ELF-1 (cell line): ENCODE data around the gene DOCK7.
"Not testable (repeated sequence)": the region's sequence is repeated elsewhere in the genome, so short reads cannot be mapped to it uniquely, and the experiment has no call there.

Source experiments
- DNase-seq: peaks from one replicate; pipeline ENCODE4 v3.0.0-alpha.2; 2016; ENCODE audit warnings: low read depth, low spot score

DOCK7 gene

DNA sequence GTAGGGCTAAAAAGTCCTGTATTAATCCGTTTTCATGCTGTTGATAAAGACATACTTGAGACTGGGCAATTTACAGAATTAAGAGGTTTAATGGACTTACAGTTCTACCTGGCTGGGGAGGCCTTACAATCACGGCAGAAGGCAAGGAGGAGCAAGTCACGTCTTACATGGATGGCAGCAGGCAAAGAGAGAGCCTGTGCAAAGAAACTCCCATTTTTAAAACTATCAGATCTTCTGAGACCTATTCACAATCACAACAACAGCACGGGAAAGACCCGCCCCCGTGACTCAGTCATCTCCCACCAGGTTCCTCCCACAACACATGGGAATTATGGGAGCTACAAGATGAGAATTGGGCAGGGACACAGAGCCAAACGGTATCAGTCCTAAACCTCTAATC, 6.3 kb upstream of the DOCK7 start:
- DNase-seq, result not testable (repeated sequence)

DNA sequence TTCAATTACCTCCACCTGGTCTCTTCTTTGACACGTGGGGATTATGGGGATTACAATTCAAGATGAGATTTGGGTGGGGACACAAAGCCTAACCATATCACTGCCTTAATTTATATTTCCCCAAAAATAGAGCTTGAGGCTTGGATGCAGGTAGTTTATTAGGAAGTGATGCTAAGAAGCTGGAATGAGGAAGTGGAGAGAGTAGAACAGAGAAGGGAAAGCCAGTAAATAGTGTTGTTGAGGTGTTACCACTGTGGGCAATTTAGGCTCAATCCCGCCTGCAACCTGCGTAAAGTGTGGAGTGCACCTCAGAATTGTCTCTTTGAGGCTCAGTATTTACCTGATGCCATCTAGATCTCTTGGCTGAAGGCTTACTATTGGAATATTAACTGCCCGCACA, 4.9 kb upstream of the DOCK7 start:
- DNase-seq, result no peak

DNA sequence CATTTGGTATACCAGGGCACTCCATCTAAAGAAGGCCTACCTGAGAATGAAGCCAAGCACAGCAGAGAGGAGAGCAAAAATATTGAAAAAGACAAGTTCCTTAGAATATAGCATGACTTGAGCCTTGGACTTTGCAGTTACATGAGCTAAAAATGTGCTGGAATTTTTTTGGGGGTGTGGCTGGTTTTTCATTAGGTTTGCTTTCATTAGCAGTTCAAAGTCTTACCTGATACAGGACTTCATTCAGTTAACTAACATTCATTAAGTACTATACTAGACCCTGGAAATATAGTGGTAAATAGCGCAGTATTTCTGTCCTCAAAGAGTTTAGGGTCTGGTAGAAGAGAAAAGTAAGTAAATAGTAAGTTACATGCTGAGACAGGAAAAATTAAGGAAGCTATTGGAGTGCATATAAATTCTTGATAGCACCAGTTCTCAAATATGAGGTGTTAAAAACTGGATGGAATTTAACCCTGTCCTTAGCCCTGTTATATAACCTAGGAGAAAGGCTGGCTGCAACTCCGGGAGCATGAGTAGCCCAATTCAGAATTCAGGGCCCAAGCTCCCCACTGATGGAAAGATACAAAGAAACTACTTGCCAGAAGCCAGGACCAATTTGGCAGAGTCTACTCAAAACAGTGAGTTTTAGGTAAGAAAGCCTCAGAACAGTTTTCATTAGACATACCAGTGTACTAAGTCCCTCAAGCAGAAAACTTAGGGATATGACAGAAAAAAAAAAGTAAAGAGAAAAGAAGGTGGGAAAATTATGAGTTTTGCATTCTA, 3.1 kb upstream of the DOCK7 start:
- DNase-seq, result no peak

DNA sequence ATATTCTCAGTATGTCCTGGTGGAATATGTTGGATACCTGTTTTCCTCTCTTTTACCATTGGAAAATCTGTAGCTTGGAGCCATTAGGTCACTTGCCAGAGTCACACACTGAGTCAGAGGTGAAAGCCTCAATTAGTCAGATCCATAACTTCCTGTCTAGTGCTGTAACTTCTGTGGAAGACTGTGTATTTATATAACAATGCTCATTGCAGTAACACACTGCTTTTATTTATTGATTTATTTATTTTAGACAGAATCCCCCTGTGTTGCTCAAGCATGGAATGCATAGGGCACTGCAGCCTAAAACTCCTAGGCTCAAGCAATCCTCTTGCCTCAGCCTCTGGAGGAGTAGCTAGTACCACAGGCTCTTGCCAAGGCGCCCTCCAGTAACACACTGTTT, 1.3 kb upstream of the DOCK7 start:
- DNase-seq, result no peak

DNA sequence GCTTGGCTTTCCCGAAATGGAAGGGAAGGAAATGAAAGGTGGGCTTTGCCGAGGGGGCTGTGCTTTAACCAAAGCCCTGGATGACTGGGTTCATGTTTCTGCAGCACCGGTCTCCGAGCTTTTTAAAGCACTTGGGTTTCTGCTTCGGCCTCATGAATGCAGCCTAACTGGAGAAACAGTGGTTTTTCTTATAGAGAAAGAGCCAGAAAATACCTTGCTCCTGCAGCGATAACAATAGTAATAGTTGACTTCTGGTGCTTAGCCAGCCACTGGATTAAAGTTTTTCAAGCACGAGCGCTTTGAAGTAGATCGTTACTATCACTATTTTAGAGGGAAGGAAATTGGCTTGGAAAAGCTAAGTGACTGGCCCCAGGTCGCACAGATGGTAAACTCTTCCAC, 500 bp upstream of the DOCK7 start:
- DNase-seq, result no peak

DNA sequence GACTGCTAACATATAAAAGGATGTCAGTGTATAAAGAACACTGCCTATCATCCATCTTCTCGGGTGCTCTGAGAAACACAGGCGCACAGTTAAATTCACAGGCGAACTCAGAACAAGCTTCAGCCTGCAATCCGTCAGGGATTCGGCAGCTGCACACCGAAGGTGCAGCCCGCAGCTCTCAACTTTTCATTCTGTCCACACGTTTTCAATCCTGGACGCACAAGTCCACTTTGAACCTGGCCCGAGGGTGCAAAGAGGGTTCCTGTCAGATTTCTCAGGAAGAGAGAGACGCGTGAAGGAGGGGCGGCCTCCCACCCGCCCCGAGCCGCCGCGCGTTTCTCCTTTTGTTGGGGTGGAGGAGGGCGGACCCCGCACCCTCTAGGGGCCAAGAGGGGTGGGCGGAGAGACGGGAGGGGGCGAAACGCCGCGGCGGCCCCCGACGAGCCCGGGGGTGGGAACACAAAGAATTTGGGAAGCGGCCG, 724 bp downstream of the DOCK7 start:
- DNase-seq, result peak; percentile 62

DNA sequence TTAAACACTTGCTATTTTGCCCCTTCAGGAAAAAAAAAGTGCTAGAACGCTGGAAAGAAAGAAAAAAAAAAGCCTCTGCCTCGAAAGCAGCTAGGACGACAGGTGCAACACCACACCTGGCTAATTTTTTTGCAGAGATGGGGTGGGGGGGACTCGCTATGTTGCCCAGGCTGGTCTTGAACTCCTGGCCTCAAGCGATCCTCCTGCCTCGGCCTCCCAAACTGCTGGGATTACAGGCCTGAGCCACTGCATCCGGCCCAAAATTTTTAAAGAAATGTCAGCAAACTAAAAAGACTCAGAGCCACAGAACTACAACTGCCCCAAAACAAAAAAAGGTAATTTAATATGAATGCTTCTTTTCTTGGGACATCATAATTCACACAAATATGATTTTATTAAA, 1.4 kb downstream of the DOCK7 start:
- no peak for DNase-seq

DNA sequence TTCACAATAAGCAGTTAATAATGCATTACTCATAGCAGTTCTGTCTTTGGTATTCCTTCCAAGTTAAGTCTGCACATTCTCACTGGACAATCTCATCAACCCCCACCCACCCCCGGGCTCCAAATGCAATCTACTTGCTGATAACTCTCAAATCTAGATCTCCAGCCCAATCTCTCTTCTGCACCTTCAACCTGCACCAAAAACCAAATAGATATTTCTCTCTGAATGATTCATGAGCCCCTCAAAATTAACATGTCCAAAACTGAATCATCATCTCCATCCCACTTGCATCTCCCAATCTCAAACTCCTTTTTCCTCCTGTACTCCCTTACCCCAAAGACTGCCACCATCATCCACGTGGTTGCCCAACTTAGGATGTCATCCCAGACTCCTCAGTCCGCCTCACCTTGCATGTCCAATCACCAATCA, 2.7 kb downstream of the DOCK7 start:
- DNase-seq, result no peak

DNA sequence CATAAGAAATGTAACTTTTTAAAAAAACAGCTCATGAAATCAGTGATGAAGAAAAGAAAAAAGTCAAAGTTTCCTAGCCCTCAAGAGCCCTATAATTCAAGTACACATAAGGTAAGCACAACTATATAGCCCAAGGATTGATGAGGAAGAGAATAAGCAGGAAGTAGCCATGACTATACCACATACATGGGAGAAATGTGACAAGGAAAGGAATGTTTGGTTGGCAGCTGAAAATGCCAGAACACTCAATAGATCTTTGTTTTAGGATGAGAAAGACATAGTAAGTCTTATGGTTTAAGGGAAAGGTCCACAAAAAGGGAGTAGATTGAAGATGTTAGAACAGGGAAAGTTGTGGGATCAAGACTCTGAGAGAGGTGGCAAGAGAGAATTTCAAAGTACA, 5.7 kb downstream of the DOCK7 start:
- no peak for DNase-seq

DNA sequence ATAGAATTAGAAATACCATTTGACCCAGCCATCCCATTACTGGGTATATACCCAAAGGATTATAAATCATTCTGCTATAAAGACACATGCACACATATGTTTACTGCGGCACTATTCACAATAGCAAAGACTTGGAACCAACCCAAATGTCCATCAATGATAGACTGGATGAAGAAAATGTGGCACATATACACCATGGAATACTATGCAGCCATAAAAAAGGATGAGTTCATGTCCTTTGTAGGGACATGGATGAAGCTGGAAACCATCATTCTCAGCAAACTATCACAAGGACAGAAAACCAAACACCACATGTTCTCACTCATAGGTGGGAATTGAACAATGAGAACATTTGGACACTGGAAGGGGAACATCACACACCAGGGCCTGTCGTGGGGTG, 7.2 kb downstream of the DOCK7 start:
- not testable (repeated sequence) for DNase-seq

DNA sequence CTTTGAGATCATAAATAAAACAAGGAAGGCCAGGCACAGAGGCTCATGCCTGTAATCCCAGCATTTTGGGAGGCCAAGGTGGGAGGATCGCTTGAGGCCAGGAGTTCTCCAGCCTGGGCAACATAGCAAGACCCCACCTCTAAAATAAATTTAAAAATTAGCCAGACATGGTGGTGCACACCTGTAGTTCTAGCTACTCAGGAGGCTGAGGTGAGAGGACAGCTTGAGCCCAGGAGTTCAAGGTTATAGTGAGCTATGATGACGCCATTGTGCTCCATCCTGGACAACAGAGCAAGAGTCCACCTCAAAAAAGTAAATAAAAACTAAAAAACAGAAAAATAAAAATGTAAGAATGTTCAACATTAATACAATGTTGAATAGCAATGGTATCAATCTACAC, 10.4 kb downstream of the DOCK7 start:
- not testable (repeated sequence) for DNase-seq

DNA sequence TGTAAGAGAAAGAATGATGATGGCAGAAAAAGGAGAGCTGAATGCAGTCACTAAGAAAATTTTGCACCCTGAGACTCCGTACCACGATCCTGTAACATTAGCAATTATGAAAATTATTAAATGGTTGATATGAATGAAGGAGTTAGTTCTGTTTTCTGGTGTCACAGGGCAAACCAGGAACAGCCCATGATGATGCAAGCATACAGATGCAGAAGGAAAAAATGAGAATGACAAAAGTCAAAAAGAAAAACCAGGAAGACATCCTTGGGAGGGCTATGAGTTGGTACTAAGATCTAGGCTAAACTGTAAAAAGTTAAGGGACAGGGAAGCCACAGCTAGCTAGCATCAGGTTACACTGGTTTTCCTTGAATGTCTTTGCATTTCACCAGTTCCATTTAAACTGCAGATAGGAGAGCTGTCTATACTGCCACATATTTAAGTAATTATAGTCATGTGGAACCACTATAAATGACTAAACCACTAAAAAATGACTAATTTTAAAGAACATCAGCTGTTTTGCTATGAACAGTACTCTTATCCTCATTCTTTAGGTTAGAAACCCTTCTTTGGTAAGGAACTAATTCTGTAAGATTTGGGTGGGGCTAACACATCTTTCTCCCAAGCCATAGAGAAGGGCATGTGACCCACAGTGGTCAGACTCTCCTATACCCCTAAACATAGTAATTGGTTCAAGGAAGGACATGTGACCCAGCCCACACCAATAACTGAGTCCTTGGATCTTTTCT, 11.4 kb downstream of the DOCK7 start:
- DNase-seq, result no peak

DNA sequence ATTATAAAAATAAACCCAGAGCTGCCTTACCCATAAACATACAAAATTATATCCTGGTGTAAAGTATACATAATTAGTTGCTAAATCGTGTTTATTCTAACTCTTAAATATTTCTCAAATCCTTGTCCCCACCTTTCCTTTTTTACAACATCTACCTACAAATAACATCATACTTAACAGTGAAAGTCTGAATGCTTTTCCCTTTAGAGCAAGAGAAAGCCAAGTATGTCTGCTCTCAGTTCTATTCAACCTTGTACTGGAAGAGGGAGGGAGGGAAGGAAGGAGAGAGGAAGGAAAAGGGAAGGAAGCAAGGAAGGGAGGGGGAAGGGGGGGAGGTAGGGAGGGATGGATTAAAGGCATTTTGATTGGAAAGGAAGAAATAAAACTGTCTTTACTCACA, 14.6 kb downstream of the DOCK7 start:
- DNase-seq, result no peak

DNA sequence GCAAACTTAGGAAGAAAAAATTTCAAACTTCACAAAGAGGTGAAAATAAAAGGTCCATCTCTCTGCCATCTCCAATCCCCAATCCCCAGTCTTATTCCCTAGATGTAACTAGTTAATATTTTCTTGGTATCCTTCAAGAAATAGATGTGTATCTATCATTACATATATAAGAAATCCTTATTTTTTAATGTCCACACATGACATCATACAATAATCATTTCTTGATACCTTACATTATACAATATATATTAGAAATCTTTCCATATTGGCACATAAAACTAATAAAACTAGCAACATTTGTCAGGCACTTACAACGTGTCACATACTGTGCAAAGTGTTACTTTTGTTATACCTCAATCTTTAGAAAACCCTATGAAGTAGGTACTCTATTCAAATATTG, 16.2 kb downstream of the DOCK7 start:
- no peak for DNase-seq

DNA sequence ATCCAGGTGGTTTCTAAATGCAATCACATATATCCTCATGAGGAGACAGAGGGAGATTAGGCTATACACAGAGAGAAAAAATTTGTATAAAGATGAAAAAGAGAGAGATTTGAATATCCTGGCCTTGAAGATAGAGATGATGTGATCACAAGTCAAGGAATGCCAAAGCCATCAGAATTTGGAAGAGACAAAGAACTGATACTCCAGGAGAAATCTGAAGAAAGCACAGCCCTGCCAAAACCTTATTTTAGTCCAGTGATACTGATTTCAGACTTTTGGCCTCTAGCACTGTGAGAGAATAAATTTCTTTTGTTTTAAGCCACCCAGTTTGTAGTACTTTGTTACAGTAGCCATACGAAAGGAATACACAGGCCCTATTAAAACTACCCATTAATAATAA, 33.4 kb downstream of the DOCK7 start:
- no peak for DNase-seq

DNA sequence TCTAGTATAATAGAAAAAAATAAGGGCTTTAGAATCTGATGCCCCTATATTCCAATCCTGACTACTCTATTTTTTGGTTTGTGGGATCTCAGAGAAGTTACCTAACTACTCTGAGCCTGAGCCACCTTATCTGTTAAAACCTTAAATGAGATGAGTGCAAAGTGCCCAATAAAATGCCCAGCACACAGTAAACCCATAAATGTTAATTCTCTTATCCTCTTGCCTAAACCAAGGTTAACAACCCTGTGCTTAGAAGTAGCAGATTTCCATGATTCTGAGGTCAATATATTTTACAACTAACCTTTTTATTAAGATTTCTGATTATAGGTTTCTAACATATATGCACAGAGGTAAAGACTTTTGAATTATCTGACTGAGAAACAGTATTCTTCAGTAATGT, 35.8 kb downstream of the DOCK7 start:
- DNase-seq, result no peak

DNA sequence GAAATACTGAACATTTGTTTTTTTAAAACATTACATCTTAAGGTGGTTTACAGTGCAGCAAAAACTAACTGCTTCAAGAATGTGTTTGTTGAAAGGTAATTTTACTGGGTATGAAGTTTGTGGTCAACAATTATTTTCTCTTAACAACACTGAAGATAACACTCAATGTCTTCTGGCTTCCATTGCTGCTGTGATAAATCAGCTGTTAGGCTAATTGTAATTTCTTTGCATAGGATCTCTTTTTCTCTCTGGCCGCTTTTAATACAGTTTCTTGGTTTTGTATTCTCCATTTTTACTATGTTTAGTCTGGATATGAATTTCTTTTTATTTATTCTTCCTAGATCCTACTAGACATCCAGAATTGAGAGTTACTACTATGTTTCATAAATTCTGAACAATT, 44.9 kb downstream of the DOCK7 start:
- DNase-seq, result no peak

DNA sequence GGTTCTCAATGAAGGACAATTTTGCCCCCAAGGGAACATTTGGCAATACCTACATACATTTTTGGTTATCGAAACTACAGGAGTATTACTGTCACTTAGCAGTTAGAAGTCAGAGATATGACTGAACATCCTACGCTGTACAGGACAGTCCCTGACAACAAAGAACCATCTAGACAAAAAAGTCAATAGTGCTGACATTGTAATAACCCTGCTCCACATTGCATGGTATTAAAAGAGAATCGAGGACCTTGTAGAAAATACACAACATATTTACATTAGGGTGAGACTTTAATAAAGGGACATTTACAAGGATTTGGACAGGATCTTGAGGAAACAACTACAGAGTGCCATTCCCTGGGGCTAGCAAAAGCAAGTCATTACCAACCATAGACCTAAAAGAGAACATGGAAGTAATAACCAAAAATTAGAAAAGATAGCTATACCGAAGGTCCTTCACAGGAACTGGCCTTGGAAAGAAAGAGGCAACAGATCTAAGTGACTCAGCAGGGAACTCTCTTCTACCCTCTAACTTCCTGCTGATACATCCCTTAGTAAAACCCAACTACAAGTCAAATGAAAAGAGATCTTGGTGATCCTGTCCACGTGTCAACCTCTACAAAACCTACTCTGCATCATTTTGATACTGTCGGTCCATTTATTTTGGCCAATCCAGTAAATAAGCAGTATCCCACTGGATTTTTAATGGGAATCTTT, 50.6 kb downstream of the DOCK7 start:
- no peak for DNase-seq

DNA sequence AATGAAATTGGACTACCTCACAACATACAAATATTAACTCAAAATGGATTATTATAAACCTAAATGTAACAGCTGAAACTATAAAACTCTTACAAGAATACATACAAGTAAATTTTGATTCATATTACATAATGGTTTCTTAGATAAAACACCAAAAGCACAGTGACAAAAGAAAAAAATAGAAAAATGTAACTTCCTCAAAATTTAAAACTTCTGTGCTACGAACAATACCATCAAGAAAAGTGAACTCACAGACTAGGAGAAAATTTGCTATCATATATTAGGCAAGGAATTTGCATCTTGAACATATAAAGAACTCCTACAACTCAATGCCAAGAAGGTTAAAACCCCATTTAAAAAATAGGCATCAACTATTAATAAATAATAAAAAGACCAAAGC, 59.7 kb downstream of the DOCK7 start:
- DNase-seq, result no peak

DNA sequence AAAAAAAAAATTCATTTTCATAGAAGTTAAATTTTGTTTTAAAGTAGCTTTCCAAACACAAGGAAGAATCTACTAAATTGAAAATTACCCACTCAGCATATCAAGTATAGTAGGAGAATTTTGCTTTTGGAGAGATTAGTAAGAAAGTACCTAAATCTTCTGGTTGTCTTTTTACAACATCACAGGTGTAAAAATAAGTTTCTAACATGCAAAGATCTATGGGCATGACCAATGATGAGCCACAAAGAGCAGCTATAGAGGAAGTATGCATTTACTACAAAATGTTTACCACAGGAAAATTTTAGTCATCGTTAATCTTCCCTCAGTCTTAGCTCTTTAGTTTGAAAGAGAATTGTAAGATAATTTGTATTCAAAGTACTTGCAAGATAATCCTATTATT, 62.8 kb downstream of the DOCK7 start:
- no peak for DNase-seq

DNA sequence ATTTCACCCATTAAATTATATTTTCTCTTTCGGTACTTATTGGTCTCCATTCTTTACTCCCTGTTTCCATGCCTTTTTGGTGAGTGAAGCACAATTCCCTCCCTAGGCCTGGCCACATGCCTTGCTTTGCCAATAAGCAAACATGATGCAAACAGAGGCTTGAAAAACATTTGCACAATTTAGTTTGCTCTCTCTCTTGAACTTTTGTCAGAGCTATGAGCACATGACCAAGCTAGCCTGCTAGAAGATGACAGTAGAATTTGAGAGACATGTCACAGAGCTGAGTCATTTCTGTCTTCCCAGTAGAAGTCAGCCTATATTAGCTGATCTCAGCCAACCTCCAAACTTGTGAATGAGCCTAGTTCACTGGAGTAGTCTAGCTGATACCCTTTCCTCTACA, 66.3 kb downstream of the DOCK7 start:
- no peak for DNase-seq

DNA sequence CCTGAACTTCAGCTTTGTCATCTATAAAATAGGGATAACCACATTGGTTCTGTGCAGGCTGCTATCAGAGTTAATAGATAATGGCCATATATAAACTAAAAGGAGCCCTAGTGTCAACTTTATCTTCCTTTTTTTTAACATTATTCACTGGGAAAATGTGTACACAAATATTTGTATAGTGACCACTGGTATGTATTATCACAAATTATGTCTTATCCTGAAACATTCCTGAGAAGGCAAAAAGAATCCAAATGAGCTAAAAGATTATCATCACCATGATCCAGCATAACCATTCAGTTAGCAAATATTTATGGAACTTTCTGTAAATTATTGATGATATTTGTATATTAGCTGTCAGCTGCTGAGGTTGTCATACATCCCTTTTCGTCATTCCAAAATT, 74.3 kb downstream of the DOCK7 start:
- no peak for DNase-seq

DNA sequence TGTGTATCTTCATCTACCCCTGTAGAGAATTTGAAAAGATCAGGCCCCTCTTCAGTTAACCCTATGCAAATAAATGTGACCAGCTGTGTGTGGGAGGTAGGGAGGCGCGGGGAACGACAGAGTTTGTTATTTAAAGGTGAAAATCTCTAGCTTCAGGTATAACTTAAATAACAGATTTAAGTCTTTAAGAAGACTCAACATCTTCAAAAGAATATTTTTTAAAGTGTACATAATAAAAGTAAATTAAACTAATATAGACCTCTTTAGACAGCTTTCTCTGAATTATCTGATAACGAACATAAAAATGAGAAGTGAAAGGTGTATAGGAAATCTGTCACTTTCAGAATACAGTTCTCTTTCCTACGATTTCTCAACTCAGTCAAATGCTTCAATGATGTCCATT, 74.9 kb downstream of the DOCK7 start:
- DNase-seq, result no peak
